Activated CD4-positive, alpha-beta T cell treated with anti-CD3 and anti-CD28 coated beads, Interleukin-2, amount 10 ng/mL, durations not matched to agents 7 days and 5 days (primary cell): ENCODE measurements around the gene SMIM8. TPM values are rescaled to one million over a fixed set of nuclear protein-coding genes. Genes with fewer than 3 reads are reported as not detected.

Experiments
- CTCF ChIA-PET: fragments of 350-600 bp; sonication (Branson Sonifier 250); formaldehyde crosslinking; loops from one replicate; lab custom pipeline; 2021; ENCODE audit warnings: antibody characterized with exemption; lab: Charles Lee
- POLR2A ChIA-PET: fragments of 350-600 bp; sonication (Branson Sonifier 250); formaldehyde crosslinking; loops from one replicate; lab custom pipeline; 2021; ENCODE audit warnings: antibody characterized with exemption; lab: Charles Lee
- DNase-seq: peaks from one replicate; pipeline ENCODE4 v3.0.0-alpha.2; 2020
- H3K27ac Mint-ChIP-seq: one replicate; pipeline ENCODE4 v1.8.0; 2021; ENCODE audit warnings: mild to moderate bottlenecking, moderate library complexity, mixed read lengths
- H3K27me3 Mint-ChIP-seq: one replicate; pipeline ENCODE4 v1.8.0; 2021; ENCODE audit warnings: mixed read lengths
- H3K36me3 Mint-ChIP-seq: one replicate; pipeline ENCODE4 v1.8.0; 2021; ENCODE audit warnings: low read depth, mixed read lengths
- H3K4me1 Mint-ChIP-seq: one replicate; pipeline ENCODE4 v1.8.0; 2021; ENCODE audit warnings: mixed read lengths
- H3K4me3 Mint-ChIP-seq: one replicate; pipeline ENCODE4 v1.8.0; 2021; ENCODE audit warnings: mild to moderate bottlenecking, moderate library complexity, mixed read lengths
- H3K9me3 Mint-ChIP-seq: one replicate; pipeline ENCODE4 v1.8.0; 2021; ENCODE audit warnings: mixed read lengths
- total RNA-seq, 2 experiments: library from RNA; stranded (reverse); gene quantifications; one replicate each; pipeline ENCODE4 v1.2.3, GENCODE V29; 2021

SMIM8 gene
- total RNA-seq, 2 experiments from 2014 or later = 10.9 to 11.6 TPM

DNA sequence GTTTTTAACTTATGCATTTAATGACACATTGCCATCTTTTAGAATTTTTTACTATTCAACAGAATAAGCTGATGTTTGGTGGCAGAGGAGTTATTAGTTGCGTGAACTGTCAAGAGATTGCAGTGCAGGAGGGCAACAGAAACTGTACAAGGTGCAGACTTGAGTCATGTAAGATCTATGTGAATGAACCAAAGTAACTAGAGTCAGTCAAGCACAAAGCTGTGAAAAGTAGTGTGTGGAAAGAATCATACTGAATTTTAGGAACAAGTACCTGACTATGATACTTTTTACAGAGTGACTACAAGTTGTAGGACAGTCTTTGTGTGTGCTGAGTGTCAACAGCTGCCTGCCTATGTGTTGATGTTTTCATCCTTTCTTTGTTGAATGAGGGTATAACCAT is 19.5 kb downstream of the SMIM8 start:
- DNase-seq = no peak
- ChIA-PET CTCF (interaction anchor here (0.8 kb wide), 1 partner anchor 34 kb away, joined by 4 read pairs; no protein-coding TSS in a partner anchor), POLR2A (no interaction called here)
- H3K4me3 Mint-ChIP-seq = no peak overlapping the region
- H3K4me1 Mint-ChIP-seq = no peaks in the 10 kb centered on the region
- H3K9me3 Mint-ChIP-seq = no peaks in the 10 kb centered on the region
- no peaks in the 10 kb centered on the region for H3K36me3 Mint-ChIP-seq
- no peak overlapping the region for H3K27ac Mint-ChIP-seq
- H3K27me3 Mint-ChIP-seq = no peaks in the 10 kb centered on the region

DNA sequence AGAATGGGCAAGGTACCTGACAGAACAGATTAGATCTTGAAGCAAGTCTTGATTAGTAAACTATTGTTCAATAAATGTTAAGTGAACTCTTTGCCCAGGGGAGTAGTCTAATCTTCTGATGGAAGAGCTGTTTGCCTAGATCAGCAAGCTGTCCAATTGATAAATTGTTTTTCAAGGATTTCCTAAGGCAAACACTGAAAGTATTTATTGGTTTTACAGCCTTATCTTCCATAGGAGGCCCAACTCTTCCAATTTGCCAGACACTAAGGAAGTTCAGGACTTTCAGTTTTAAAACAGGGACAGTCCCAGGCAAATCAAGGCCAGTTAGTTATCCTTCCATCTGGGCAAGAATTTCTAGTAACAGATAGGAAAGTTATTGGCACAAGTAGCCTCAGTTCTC is 20.4 kb downstream of the SMIM8 start:
- H3K4me1 Mint-ChIP-seq = no peaks in the 10 kb centered on the region
- H3K27ac Mint-ChIP-seq = no peak overlapping the region
- no peaks in the 10 kb centered on the region for H3K27me3 Mint-ChIP-seq
- no peaks in the 10 kb centered on the region for H3K36me3 Mint-ChIP-seq
- no peaks in the 10 kb centered on the region for H3K9me3 Mint-ChIP-seq
- no peak for DNase-seq
- CTCF ChIA-PET = interaction anchor here (0.8 kb wide), 1 partner anchor 33 kb away, joined by 4 read pairs; no protein-coding TSS in a partner anchor
- POLR2A ChIA-PET = no interaction called here
- H3K4me3 Mint-ChIP-seq = no peak overlapping the region

DNA sequence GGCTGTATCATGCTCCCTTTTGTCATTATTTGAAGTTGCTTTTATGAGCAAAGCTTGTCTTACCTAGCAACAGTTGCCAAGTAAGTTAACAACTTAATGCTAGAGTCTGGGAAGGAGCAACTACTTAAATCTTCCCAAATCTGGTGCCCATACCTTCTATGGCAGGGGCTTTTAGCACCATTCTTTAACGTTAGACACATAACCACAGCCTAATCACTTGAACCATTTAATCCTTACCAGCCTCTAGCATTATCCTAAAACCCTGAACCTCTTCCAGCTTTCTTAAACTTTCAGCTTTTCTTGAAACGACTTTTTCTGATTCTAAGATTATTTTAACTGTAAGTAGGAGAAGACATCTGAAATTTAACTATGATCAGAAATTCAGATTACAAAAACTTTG is 22.3 kb downstream of the SMIM8 start, which contains the start of gene C6orf163:
Gene C6orf163 (plus strand): TSS at position 83 of the 400 bp plus-strand sequence. CDS start 287 bp downstream, at position 370.
- Mint-ChIP-seq H3K4me3 (no peak within 1 kb of the TSS), H3K4me1 (no peaks in the 10 kb centered on the region), H3K9me3 (no peaks in the 10 kb centered on the region), H3K27ac (no peak within 1 kb of the TSS), H3K27me3 (no peaks in the 10 kb centered on the region), H3K36me3 (no peaks in the 10 kb centered on the region)
- POLR2A ChIA-PET = no interaction called here
- DNase-seq = no peak
- CTCF ChIA-PET = no interaction called here

DNA sequence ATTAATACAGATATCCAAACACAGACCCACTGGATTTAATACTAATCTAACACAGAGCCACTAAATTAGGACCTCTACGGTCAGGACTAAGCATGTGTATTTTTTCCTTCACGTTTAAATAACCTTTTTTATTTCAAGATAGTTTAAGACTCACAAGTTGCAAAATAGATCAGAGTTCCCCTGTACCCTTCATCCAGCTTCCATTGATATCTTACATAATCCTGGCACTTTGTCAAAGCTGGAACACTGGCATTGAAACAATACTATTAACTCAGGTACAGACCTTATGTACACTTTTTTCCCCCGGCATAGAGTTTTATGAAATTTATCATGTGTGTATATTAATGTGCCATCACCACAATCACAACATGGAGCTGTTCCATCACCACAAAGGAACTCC is 24.3 kb downstream of the SMIM8 start:
- Mint-ChIP-seq H3K4me3 (no peak overlapping the region), H3K27me3 (no peaks in the 10 kb centered on the region), H3K9me3 (no peaks in the 10 kb centered on the region), H3K4me1 (no peaks in the 10 kb centered on the region), H3K27ac (no peak overlapping the region), H3K36me3 (no peaks in the 10 kb centered on the region)
- CTCF ChIA-PET = interaction anchor here (1.1 kb wide), 1 partner anchor 11 kb away, joined by 3 read pairs; no protein-coding TSS in a partner anchor
- POLR2A ChIA-PET = no interaction called here
- DNase-seq = no peak

DNA sequence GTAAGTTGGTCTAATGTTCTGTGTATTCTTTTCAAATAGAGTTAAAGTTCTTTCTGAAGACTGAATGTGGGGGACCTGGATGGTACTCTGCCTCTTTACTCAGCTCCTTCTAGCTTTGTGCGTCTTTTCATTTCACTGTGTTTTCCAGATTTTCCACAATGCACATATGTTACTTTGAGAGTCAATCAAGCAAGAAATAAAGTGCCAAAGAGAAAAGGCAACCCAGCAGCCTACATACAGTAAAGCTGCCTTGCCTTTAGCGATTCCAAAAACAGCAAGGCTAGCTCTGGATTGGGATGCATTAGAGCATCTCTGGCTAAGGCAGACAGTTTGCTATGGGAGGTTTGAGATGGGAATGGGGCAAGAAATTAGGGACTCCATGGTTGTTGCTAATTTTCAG is 27.5 kb downstream of the SMIM8 start:
- H3K4me3 Mint-ChIP-seq = no peak overlapping the region
- no peaks in the 10 kb centered on the region for H3K9me3 Mint-ChIP-seq
- DNase-seq = no peak
- no peak overlapping the region for H3K27ac Mint-ChIP-seq
- no peaks in the 10 kb centered on the region for H3K36me3 Mint-ChIP-seq
- POLR2A ChIA-PET = no interaction called here
- H3K27me3 Mint-ChIP-seq = no peaks in the 10 kb centered on the region
- H3K4me1 Mint-ChIP-seq = no peaks in the 10 kb centered on the region
- CTCF ChIA-PET = no interaction called here

DNA sequence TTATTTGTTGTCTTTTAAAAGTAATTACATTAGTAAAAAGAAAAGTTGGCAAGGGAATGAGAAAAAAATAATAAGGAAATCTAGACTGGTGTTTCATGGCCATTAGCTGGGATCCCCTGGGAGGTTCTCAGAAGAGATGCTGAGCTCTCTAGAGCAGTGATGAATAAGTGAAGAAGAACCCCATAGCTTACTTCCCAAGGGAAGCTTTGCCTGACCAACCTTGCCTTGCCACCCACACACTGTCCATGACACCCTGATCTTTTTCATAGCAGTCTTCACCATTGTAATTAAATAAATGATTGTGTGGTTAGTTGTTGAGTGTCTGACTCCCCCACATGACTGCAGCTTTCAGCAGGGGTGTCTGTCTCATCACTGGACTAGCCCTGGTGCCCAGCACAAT is 28.1 kb downstream of the SMIM8 start:
- ChIA-PET POLR2A (no interaction called here), CTCF (no interaction called here)
- DNase-seq = no peak
- H3K36me3 Mint-ChIP-seq = no peaks in the 10 kb centered on the region
- H3K9me3 Mint-ChIP-seq = no peaks in the 10 kb centered on the region
- H3K27me3 Mint-ChIP-seq = no peaks in the 10 kb centered on the region
- no peak overlapping the region for H3K4me3 Mint-ChIP-seq
- H3K4me1 Mint-ChIP-seq = no peaks in the 10 kb centered on the region
- H3K27ac Mint-ChIP-seq = no peak overlapping the region

DNA sequence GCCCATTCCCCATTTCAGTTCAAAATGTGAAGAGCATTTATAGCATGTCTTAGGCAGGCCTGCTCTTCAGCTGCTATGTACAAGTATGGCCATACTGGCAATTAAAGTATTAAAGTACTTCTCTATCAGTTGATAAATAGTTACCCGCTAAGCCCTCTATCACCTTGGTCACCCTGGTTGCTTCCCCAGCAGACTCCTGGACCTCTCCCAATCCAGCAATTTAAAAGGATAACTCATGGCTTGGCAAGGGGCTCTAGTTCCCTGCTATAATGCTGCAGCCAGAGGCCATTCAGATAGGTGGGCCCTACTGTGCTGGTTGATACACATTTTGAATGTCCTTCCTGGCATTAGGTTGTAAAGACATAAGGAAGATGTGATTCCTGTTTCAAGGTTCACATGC is 29.2 kb downstream of the SMIM8 start:
- H3K9me3 Mint-ChIP-seq = no peaks in the 10 kb centered on the region
- no peak for DNase-seq
- no peaks in the 10 kb centered on the region for H3K27me3 Mint-ChIP-seq
- ChIA-PET CTCF (no interaction called here), POLR2A (no interaction called here)
- no peaks in the 10 kb centered on the region for H3K36me3 Mint-ChIP-seq
- no peak overlapping the region for H3K27ac Mint-ChIP-seq
- no peak overlapping the region for H3K4me3 Mint-ChIP-seq
- no peaks in the 10 kb centered on the region for H3K4me1 Mint-ChIP-seq

DNA sequence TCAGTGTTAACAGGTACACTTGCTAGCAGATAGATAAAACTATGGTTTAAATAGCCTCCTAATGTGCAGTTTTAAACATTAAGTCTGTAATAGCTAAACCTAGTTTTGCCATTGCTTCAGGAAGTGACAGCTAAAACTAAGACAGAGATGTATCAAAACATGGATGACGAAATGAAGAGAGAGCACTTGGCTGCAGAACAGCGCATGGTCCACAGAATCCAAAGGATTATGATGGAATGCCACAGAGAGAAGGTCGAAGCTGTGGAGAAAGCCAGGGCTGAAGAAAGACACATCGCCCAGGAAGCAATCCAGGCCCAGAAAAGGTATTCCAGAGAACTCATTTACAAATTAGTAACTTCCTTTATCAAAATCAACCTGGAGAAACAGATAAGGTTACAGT is 33.8 kb downstream of the SMIM8 start:
- CTCF ChIA-PET = no interaction called here

DNA sequence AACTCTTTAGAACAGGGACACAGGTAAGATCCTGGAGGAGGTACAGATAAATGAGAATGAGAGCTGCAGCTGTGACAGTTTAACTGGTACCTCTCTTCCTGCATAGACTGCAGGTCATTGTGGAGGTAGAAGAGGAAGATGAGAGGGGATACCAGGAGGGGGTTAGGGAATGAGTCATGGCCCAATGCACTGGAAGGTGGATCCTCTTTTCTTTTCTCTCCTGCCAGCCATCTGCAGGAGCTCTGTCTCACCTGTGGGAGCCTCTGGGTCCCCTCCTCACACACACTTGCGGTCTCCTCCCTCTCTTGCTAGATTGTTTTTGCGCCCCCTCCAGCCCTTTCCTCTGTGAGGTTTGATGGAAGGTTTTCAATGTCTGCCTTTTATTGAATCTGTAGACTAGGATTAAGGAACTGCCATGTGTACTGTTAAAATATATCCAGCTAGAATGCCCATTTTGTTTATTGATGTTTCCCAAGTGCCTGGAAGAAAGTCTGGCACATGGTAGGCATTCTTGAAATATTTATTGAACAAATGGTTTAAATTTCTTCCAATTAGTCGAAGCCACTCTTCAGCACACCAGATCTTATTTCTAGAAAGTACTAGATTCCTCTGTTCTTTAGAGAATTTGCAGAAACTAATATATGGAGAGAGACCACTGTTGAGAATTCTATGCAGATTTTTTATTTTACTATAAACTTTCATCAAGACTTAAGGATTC is 35.2 kb downstream of the SMIM8 start:
- Mint-ChIP-seq H3K36me3 (no peaks in the 10 kb centered on the region), H3K4me3 (no peak overlapping the region), H3K27me3 (no peaks in the 10 kb centered on the region), H3K4me1 (no peaks in the 10 kb centered on the region), H3K9me3 (no peaks in the 10 kb centered on the region), H3K27ac (no peak overlapping the region)
- POLR2A ChIA-PET = interaction anchor here (0.6 kb wide), 1 partner anchor 607 kb away, joined by 3 read pairs; no protein-coding TSS in a partner anchor
- CTCF ChIA-PET = interaction anchor here (0.8 kb wide), 1 partner anchor 36 kb away, joined by 3 read pairs; no protein-coding TSS in a partner anchor
- DNase-seq = no peak

More for the DNA sequence above, 33.8 kb downstream of the SMIM8 start:
- POLR2A ChIA-PET = no interaction called here
- DNase-seq = no peak
- H3K4me3 Mint-ChIP-seq = no peak overlapping the region
- H3K27ac Mint-ChIP-seq = no peak overlapping the region
- H3K27me3 Mint-ChIP-seq = no peaks in the 10 kb centered on the region
- no peaks in the 10 kb centered on the region for H3K9me3 Mint-ChIP-seq
- H3K36me3 Mint-ChIP-seq = no peaks in the 10 kb centered on the region
- H3K4me1 Mint-ChIP-seq = no peaks in the 10 kb centered on the region

DNA sequence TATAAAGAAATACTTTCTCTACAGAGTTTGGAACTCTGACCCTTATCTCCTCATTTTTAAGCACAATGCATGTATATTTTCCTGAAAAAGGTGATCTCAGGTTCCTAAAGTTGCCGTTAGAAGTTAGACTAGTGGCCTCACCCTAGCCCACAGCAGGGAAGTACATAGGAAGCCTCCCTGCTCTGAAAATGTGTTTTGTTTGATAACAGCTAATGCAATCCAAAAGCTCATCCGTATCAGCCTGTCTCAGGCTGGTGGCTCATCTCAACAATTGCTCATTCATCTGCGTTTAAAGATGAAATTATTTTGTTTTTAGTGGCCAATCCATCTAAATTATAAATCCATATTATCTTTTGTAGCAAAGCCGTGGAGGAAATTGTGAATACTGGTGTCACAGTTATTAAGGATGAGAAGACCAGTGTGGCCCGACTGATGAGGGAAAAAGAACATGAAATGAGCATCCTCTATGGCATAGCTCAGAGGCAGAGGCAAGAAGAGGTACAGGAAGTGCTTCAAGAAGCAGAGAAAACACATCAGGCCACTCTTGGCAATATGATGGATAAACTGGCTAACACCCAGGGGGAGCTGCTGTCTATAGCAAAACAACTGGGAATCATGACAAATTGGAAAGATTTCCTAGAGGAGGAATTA is 42.3 kb downstream of the SMIM8 start:
- Mint-ChIP-seq H3K9me3 (peaks cover 9% of the 10 kb centered on the region), H3K27me3 (no peaks in the 10 kb centered on the region), H3K4me3 (no peak overlapping the region), H3K36me3 (no peaks in the 10 kb centered on the region), H3K4me1 (no peaks in the 10 kb centered on the region), H3K27ac (no peak overlapping the region)
- CTCF ChIA-PET = interaction anchor here (0.7 to 1.0 kb wide), 2 partner anchors 9 to 1944 kb away, joined by 3 to 4 read pairs; no protein-coding TSS in a partner anchor
- POLR2A ChIA-PET = no interaction called here
- no peak for DNase-seq

DNA sequence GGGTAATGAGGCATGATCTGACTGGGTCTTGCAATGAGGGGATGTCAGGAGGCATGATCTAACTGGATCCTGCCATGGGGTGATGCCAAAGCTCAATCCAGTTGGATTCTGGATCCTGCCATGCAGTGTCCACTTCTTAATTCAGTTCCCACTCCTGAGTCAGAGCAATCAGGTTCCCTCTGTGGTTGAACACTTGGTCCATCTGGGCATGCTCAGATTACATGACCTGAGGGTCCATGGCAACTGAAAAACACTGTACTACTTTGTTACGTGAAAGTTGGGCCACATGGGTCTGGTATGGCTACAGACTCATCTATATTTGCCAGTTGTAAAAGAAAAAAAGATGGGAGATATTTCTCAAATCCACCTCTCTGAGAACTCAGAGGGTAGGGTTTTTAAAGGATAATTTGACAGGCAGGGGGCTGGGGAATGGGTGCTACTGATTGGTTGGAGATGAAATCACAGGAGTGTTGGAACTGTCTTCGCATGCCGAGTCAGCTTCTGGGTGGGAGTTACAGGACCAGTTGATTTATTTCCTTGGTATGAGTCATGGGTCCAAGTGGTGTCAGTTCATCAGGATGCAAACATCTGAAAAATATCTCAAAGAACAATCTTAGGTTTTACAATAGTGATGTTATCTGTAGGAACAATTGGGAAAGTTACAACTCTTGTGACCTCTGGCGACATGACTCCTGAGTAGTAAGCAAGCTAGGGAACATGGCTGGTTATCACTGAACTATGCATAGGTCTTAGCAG is 43.9 kb downstream of the SMIM8 start:
- H3K4me3 Mint-ChIP-seq = no peak overlapping the region
- no peak overlapping the region for H3K27ac Mint-ChIP-seq
- ChIA-PET CTCF (no interaction called here), POLR2A (no interaction called here)
- H3K4me1 Mint-ChIP-seq = no peaks in the 10 kb centered on the region
- no peaks in the 10 kb centered on the region for H3K27me3 Mint-ChIP-seq
- no peaks in the 10 kb centered on the region for H3K36me3 Mint-ChIP-seq
- H3K9me3 Mint-ChIP-seq = peaks cover 12% of the 10 kb centered on the region
- no peak for DNase-seq

DNA sequence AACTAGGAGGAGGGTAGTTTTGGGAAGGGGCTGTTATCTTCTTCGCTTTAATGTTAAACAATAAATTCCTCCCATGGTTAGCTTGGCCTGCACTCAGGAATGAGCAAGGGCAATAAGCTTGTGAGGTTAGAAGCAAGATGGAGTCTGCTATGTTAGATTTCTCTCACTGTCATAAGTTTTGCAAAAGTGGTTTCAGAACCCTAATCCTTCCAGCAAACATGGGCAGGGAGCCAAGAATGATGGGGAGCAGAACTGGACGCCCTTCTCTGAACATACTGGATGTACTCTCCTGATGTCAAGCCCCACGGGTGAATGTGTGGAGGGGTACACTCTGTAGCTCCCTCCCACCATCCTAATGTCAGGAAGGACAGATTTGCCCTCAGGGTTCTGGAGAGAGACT is 44.5 kb downstream of the SMIM8 start:
- H3K27me3 Mint-ChIP-seq = no peaks in the 10 kb centered on the region
- H3K4me3 Mint-ChIP-seq = no peak overlapping the region
- H3K9me3 Mint-ChIP-seq = peaks cover 12% of the 10 kb centered on the region
- ChIA-PET POLR2A (no interaction called here), CTCF (no interaction called here)
- H3K27ac Mint-ChIP-seq = no peak overlapping the region
- no peaks in the 10 kb centered on the region for H3K36me3 Mint-ChIP-seq
- DNase-seq = no peak
- no peaks in the 10 kb centered on the region for H3K4me1 Mint-ChIP-seq

DNA sequence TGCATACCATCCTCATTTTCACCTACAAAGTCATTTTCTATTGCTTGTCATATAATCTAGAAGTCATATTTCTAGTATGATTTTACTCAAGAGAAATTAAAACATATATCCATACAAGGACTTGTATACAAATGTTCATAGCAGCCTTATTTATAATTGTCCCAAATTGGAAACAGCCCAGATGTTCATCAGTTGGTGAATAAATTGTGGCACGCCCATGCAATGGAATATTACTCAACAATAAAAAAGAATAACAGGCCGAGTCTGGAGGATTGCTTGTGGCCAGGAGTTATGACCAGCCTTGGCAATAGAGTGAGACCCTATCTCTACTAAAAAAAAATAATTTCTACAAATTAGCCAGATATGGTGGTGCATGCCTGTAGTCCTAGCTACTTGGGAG is 51.0 kb downstream of the SMIM8 start:
- POLR2A ChIA-PET = no interaction called here
- H3K4me3 Mint-ChIP-seq = no peak overlapping the region
- peaks cover 6% of the 10 kb centered on the region for H3K9me3 Mint-ChIP-seq
- H3K27ac Mint-ChIP-seq = no peak overlapping the region
- no peaks in the 10 kb centered on the region for H3K36me3 Mint-ChIP-seq
- no peak for DNase-seq
- no peaks in the 10 kb centered on the region for H3K4me1 Mint-ChIP-seq
- no peaks in the 10 kb centered on the region for H3K27me3 Mint-ChIP-seq
- CTCF ChIA-PET = no interaction called here
